Heart left ventricle (tissue), 16 donors: ENCODE results near the gene TERF2IP. TPM values are rescaled to one million over a fixed set of nuclear protein-coding genes. Genes with fewer than 3 reads are reported as not detected.
A peak's percentile ranks its signal among the peaks of the same experiment; 100 is the strongest.

Experiments
- ATAC-seq, 4 donors: fragments of 200-7000 bp; cut with Tn5 transposase; one replicate each; pipeline ENCODE4 v1.9.1; 2020 to 2022; ENCODE audit warnings: moderate library complexity in 4 of 4, mild to moderate bottlenecking in 3 of 4, moderate number of reproducible peaks in 1 of 4
- DNase-seq, 5 donors: peaks; one replicate each; pipeline ENCODE4 v3.0.0-alpha.2; 2020
- H3K27ac ChIP-seq, 12 donors: fragments of 200-600 bp; sonication (generic) in 4 of 12; one replicate each; pipeline versions ENCODE4 v1.5.0 to v1.8.0; 2016 to 2022; ENCODE audit warnings: mild to moderate bottlenecking in 2 of 12
- H3K27me3 ChIP-seq, 9 donors: fragments of 200-600 bp; sonication (generic) in 2 of 9; one replicate each; pipeline versions ENCODE4 v1.5.1 to v1.8.0; 2016 to 2022; ENCODE audit warnings: mild to moderate bottlenecking in 3 of 9
- H3K36me3 ChIP-seq, 9 donors: fragments of 200-600 bp; sonication (generic) in 2 of 9; one replicate each; pipeline versions ENCODE4 v1.5.0 to v1.8.0; 2018 to 2022; ENCODE audit warnings: mild to moderate bottlenecking in 2 of 9
- H3K4me1 ChIP-seq, 12 donors: fragments of 200-600 bp; sonication (generic) in 4 of 12; one replicate each; pipeline versions ENCODE4 v1.5.0 to v1.8.0; 2016 to 2022; ENCODE audit warnings: mild to moderate bottlenecking in 3 of 12
- H3K4me3 ChIP-seq, 12 donors: fragments of 200-600 bp; sonication (generic) in 4 of 12; one replicate each; pipeline versions ENCODE4 v1.5.0 to v1.8.0; 2017 to 2022; ENCODE audit warnings: mild to moderate bottlenecking in 9 of 12, moderate library complexity in 4 of 12
- H3K9me3 ChIP-seq, 12 donors: fragments of 200-600 bp; sonication (generic) in 4 of 12; one replicate each; pipeline versions ENCODE4 v1.5.0 to v1.8.0; 2016 to 2022; ENCODE audit warnings: mild to moderate bottlenecking in 1 of 12
- POLR2A ChIP-seq, 2 donors: fragments of 450-650 bp; IDR thresholded peaks; one replicate each; pipeline ENCODE4 v1.6.1; 2017; ENCODE audit warnings: antibody characterized with exemption in 2 of 2, mild to moderate bottlenecking in 2 of 2, moderate library complexity in 2 of 2
- WGBS, 4 donors: extraction: QIAGEN DNeasy Blood & Tissue Kit in 2 of 4; methylation state at CpG; one replicate each; pipeline versions ENCODE4 v1.1.5 to v1.1.7; 2013 to 2018; 5-methylcytosine and 5-hydroxymethylcytosine counted together
- intact Hi-C, 10 donors: fragments of 100-400 bp; cut with DNase I; formaldehyde crosslinking; loops; one replicate each; pipeline versions ENCODE4 v1.11.1 to v1.14.2; 2022
- polyA plus RNA-seq, 2 donors: library from polyadenylated mRNA; stranded (reverse); fragments of 200-250 nt; gene quantifications; one replicate each; pipeline ENCODE4 v1.2.3, GENCODE V29; 2013
- total RNA-seq, 9 donors: library from RNA; depleted of rRNA in 2 of 9; stranded (reverse); fragments of >200 nt in 2 of 9; fragmentation: NEBNext Ultra II Directional in 3 of 9; extraction: Animal tissue kit (Norgen Biotek cat#: 25700) in 3 of 9; gene quantifications; one replicate each; pipeline versions ENCODE4 v1.1.0 to v1.2.4, GENCODE V29; 2016 to 2023
- TF ChIP-seq, protein P1 (sequence below), 12 donors: fragments of 200-600 bp; sonication (generic) in 4 of 12; IDR thresholded peaks; one replicate each; pipeline versions ENCODE4 v1.5.0 to v1.8.0; 2018 to 2022; ENCODE audit warnings: antibody characterized with exemption in 12 of 12, mild to moderate bottlenecking in 5 of 12
- donor health status: ischemic (EF 13 %, LVEDD 7.1; RV severe dilation, severe dysfunction).
- donor health status: healthy with polysubstance abuse.
- donor health status: DM: no; HTN: yes; CAD: no.
- donor health status: DM: no; HTN: no; CAD: no.
- donor health status: ischemic (EF 25% LVEDD 6.9; RV normal size, moderate dysfunction).
- donor health status: ischemic (EF 25% LVEDD 5.7; RV mildly dilated, moderate dysfunction).
- donor health status: healthy.
- donor health status: DM: yes; HTN: yes; CAD: no.
- donor health status: ischemic (EF 35%, LVEDD 5.7; RV mildly dilated, moderate dysfunction).
- donor health status: nonischemic (EF 11% LVEDD 7.7; RV severe dilation, severe dysfunction).
- donor health status: DM: yes; HTN: yes; CAD: no.
- donor health status: PGD.
- donor health status: ischemic (EF 29% LVEDD 5.4; RV normal size, mild dysfunction).
- donor health status: nonischemic (EF 23%, LVEDD 6.1; RV moderate dilation, normal function).

Gene TERF2IP
- total and polyA plus RNA-seq, 11 donors, result 52.0 to 79.2 (median 73.1) TPM

DNA sequence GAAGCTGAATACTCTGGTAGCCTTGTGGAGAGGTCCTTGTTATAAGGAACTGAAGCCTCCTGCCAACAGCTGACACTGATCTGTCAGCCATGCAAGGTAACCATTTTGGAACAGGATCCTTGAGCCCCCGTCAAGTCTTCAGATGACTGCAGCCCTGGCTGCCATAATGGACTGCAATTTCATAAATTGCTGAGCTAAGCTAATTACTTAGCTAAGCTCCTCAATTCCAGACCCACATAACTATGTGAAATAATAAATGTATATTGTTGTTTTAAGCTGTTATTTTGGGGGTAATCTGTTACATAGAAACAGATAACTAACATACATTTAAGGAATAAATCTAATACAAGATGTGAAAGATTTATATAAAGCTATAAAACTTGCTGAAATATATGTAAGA, 41.1 kb upstream of the TERF2IP start:
- Histone ChIP-seq H3K4me3 (no peak overlapping the region), H3K27me3 (no peaks in the 10 kb centered on the region), H3K27ac (no peak overlapping the region), H3K4me1 (no peaks in the 10 kb centered on the region), H3K36me3 (peaks cover 0 to 97% (median 92%) of the 10 kb centered on the region in 9 donors), H3K9me3 (peaks cover 0 to 5% (median 0%) of the 10 kb centered on the region in 12 donors)
- ATAC-seq (no peak), DNase-seq (no peak)
- 89 to 100% (median 97%) methylated on average over 1 of the region's 1 CpG for WGBS, 4 donors
- intact Hi-C loops, result no loop called here
- TF ChIP-seq, protein P1, sequence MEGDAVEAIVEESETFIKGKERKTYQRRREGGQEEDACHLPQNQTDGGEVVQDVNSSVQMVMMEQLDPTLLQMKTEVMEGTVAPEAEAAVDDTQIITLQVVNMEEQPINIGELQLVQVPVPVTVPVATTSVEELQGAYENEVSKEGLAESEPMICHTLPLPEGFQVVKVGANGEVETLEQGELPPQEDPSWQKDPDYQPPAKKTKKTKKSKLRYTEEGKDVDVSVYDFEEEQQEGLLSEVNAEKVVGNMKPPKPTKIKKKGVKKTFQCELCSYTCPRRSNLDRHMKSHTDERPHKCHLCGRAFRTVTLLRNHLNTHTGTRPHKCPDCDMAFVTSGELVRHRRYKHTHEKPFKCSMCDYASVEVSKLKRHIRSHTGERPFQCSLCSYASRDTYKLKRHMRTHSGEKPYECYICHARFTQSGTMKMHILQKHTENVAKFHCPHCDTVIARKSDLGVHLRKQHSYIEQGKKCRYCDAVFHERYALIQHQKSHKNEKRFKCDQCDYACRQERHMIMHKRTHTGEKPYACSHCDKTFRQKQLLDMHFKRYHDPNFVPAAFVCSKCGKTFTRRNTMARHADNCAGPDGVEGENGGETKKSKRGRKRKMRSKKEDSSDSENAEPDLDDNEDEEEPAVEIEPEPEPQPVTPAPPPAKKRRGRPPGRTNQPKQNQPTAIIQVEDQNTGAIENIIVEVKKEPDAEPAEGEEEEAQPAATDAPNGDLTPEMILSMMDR (IDR thresholded peaks at IDR 0.05), result no peak
- TF ChIP-seq POLR2A (IDR thresholded peaks at IDR 0.05), result no peak

DNA sequence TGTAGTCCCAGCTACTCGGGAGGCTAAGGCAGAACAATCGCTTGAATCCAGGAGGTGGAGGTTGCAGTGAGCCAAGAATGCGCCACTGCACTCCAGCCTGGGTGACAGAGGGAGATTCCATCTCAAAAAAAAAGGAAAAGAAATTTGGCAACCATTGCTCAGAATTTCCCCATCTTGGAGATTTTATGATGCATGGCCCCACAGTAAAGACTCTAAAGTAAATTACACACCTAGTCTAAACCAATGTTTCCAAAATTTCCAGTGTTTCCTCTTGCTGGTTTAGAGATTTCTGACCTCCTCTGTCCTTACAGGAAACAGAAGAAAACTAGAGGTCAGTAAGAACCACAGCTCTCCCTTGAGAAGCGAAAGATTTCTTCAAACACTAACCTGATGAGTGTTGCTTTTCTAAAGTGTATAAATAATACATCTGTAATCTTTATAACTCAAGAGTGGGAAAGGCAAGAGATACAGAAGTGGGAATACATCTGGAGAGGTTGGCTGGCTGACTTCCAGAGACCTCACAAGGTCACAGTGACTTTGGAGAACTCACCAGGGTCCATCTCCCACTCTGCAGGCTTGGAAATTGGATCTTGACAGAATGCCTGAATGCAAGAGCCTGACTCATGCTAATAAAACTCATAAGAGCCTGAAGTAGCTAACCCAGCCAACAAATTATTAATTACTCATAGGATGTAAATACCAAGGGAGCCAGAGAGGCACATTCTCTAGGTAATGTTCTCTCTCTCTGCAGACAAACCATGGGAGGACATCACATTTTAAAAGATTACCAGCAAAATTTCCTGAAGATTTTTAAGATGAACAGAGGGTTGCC, 33.3 kb upstream of the TERF2IP start:
- H3K4me1 ChIP-seq, result no peaks in the 10 kb centered on the region
- intact Hi-C loops, result loop anchor here in 1 of 10 donors (10.0 kb wide), 1 partner anchor 139 kb away; no protein-coding TSS in a partner anchor
- no peak overlapping the region for H3K27ac ChIP-seq
- no peak overlapping the region for H3K4me3 ChIP-seq
- peaks cover 0 to 100% (median 97%) of the 10 kb centered on the region in 9 donors for H3K36me3 ChIP-seq
- no peak for DNase-seq
- H3K9me3 ChIP-seq, result no peaks in the 10 kb centered on the region
- no peak for TF ChIP-seq POLR2A (IDR thresholded peaks at IDR 0.05)
- TF ChIP-seq, protein P1 (IDR thresholded peaks at IDR 0.05), result no peak
- 85 to 92% (median 90%) methylated on average over 4 of the region's 4 CpGs for WGBS, 4 donors
- H3K27me3 ChIP-seq, result no peaks in the 10 kb centered on the region
- ATAC-seq, result no peak

DNA sequence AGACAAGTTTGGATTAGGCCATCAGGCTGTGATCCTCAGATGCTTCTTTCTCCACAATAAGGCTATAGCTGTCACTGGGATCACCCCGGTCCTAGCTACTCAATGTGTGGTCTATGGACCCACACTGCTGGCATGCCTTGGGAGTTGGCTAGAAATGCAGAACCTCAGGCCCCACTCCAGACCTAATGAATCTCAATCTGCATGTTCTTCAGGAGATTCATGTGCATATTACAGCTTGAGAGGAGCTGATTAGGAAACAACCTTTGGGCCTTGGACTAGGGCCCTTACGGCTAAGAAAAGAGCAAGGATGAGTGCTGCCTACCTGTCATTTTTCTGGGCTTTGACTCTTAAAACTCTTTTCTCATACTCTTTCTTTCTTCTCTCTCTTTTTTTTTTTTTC, 32.0 kb upstream of the TERF2IP start:
- intact Hi-C loops, result loop anchor here in 2 of 10 donors (5.0 to 10.0 kb wide), 2 partner anchors 141 to 143 kb away; no protein-coding TSS in a partner anchor
- TF ChIP-seq, protein P1 (IDR thresholded peaks at IDR 0.05), result no peak
- TF ChIP-seq POLR2A (IDR thresholded peaks at IDR 0.05), result no peak
- DNase-seq (no peak), ATAC-seq (no peak)
- Histone ChIP-seq H3K36me3 (peaks cover 0 to 99% (median 91%) of the 10 kb centered on the region in 9 donors), H3K27me3 (no peaks in the 10 kb centered on the region), H3K9me3 (no peaks in the 10 kb centered on the region), H3K4me1 (peaks cover 0 to 11% (median under 1%) of the 10 kb centered on the region in 12 donors), H3K27ac (peak overlapping the region in 1 of 12 donors; percentile 61), H3K4me3 (no peak overlapping the region)
- WGBS, 4 donors, result 93 to 99% (median 97%) methylated on average over 2 of the region's 2 CpGs

DNA sequence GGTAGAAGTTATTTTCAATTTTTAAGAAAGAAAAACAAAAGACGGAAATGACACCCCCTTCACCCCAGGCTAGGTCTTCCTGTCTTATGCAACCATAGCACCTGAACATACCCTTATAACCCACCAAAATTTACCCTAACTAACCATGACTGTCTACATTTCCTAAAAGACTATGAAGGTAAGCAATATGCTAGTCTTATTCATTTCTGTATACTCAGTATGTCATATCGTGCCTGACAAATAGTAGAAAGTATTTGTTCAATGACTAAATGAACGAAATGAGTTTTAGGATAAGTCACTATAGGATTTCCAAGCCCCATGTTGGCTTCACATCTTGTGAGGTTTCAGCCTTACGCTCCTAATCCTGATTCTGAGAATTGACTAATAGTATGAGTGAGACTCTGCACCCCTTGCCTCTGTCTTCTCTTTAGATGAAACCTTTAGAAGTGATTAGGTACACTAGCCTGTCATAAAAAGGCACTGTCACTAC, 31.0 kb upstream of the TERF2IP start:
- TF ChIP-seq POLR2A (IDR thresholded peaks at IDR 0.05), result no peak
- TF ChIP-seq, protein P1 (IDR thresholded peaks at IDR 0.05), result no peak
- Histone ChIP-seq H3K4me1 (peaks cover 0 to 20% (median 8%) of the 10 kb centered on the region in 12 donors), H3K36me3 (peaks cover 0 to 89% (median 82%) of the 10 kb centered on the region in 9 donors), H3K27ac (peak overlapping the region in 1 of 12 donors; percentile 61), H3K4me3 (no peak overlapping the region), H3K27me3 (no peaks in the 10 kb centered on the region), H3K9me3 (no peaks in the 10 kb centered on the region)
- WGBS, 4 donors, result 94 to 97% (median 95%) methylated on average over 4 of the region's 4 CpGs
- intact Hi-C loops, result loop anchor here in 2 of 10 donors (5.0 to 10.0 kb wide), 2 partner anchors 142 to 144 kb away; no protein-coding TSS in a partner anchor
- DNase-seq (no peak), ATAC-seq (no peak)
